Measurements from ENCODE around the gene ACOX3. TPM values are rescaled to one million over a fixed set of nuclear protein-coding genes. Genes with fewer than 3 reads are reported as not detected.

Gene ACOX3
- total and polyA plus RNA-seq, 9 of the 15 experiments (the other 6 are each of a cell fraction or from before 2014, with no cell fraction given): 0.68 to 7.3 (median 3.7) TPM

DNA sequence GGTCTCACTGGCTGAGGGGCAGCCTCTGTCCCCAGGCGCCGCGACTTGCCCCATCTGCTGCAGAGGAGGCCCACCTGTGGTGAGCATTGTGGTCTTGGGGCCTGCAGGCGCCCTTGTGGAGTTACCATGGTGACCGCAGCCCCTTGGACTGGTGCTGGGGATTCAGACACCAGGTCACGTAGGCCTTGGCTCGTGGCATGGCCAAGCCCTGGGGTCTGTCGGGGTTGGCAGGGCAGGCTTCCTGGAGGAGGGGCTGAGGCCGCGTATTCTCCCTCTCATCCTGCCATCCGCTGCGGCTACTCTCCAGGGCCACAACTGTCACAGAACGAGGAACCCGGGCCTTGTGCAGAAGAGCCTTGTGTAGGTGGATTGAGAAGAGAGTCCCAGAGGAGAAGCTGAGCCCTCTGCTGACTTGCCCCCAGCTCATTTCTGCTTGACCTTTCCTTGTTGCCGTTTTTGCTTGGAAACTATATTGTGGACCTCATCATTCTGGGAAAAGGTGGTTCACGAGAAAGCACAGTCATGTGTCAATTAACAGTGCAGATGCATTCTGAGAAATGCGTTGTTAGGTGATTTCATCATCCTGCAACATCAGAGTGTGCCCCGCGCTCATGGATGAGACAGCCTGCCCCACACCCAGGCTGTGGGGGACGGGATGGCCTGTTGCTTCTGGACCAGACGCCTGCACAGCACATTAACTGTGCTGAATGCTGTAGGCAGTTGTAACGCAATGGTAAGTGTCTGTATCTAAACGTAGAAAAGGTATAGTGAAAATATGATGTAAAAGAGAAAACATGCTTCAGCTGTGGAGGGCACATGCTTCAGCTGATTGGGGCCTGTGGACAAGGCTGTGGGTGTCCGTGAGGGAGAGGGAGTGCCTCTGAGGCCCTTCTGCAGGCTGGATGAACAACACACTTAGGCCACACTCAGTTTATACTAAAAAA, 38.5 kb upstream of the ACOX3 start (continued):
- TF ChIP-seq, protein P1, sequence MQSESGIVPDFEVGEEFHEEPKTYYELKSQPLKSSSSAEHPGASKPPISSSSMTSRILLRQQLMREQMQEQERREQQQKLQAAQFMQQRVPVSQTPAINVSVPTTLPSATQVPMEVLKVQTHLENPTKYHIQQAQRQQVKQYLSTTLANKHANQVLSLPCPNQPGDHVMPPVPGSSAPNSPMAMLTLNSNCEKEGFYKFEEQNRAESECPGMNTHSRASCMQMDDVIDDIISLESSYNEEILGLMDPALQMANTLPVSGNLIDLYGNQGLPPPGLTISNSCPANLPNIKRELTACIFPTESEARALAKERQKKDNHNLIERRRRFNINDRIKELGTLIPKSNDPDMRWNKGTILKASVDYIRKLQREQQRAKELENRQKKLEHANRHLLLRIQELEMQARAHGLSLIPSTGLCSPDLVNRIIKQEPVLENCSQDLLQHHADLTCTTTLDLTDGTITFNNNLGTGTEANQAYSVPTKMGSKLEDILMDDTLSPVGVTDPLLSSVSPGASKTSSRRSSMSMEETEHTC (IDR thresholded peaks at IDR 0.05): peak; percentile 65; the same call in 1 of the 2 replicates
- TF ChIP-seq DIDO1 (tag; IDR thresholded peaks at IDR 0.05; ENCODE audit: low read depth) (no peak), HSF4 (CRISPR knock-in tag; IDR thresholded peaks at IDR 0.05; ENCODE audit: borderline replicate concordance) (peak; percentile 82; the same call in 1 of the 2 replicates), ZNF507 (tag; conservative IDR thresholded peaks at IDR 0.05) (no peak), KLF13 (tag; IDR thresholded peaks at IDR 0.05; ENCODE audit: borderline replicate concordance, low read depth) (peak; percentile 39; the same call in 1 of the 2 replicates), PHB (CRISPR knock-in tag; IDR thresholded peaks at IDR 0.05) (no peak), MECOM (CRISPR knock-in tag; IDR thresholded peaks at IDR 0.05) (peak; percentile 89), RFX7 (CRISPR knock-in tag; IDR thresholded peaks at IDR 0.05) (no peak), MCM2 (IDR thresholded peaks at IDR 0.05; ENCODE audit: low read depth) (no peak), MCM7 (IDR thresholded peaks at IDR 0.05) (no peak), SREBF1 (IDR thresholded peaks at IDR 0.05; ENCODE audit: borderline replicate concordance, low read depth, low read length) (no peak), OTX1 (CRISPR knock-in tag; IDR thresholded peaks at IDR 0.05) (no peak), THRAP3 (IDR thresholded peaks at IDR 0.05; ENCODE audit: borderline replicate concordance) (no peak), CHD4 (IDR thresholded peaks at IDR 0.05; ENCODE audit: insufficient read depth, insufficient replicate concordance, low read depth, low read length, poor library complexity, severe bottlenecking) (no peak), KDM2B (CRISPR knock-in tag; IDR thresholded peaks at IDR 0.05) (no peak), BDP1 (IDR thresholded peaks at IDR 0.05; ENCODE audit: insufficient read depth, insufficient read length) (no peak)
- TF ChIP-seq, protein P2, sequence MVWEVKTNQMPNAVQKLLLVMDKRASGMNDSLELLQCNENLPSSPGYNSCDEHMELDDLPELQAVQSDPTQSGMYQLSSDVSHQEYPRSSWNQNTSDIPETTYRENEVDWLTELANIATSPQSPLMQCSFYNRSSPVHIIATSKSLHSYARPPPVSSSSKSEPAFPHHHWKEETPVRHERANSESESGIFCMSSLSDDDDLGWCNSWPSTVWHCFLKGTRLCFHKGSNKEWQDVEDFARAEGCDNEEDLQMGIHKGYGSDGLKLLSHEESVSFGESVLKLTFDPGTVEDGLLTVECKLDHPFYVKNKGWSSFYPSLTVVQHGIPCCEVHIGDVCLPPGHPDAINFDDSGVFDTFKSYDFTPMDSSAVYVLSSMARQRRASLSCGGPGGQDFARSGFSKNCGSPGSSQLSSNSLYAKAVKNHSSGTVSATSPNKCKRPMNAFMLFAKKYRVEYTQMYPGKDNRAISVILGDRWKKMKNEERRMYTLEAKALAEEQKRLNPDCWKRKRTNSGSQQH (CRISPR knock-in tag; IDR thresholded peaks at IDR 0.05): no peak
- TF ChIP-seq, protein P3, sequence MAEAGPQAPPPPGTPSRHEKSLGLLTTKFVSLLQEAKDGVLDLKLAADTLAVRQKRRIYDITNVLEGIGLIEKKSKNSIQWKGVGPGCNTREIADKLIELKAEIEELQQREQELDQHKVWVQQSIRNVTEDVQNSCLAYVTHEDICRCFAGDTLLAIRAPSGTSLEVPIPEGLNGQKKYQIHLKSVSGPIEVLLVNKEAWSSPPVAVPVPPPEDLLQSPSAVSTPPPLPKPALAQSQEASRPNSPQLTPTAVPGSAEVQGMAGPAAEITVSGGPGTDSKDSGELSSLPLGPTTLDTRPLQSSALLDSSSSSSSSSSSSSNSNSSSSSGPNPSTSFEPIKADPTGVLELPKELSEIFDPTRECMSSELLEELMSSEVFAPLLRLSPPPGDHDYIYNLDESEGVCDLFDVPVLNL (CRISPR knock-in tag; IDR thresholded peaks at IDR 0.05; ENCODE audit: low read depth): no peak
- TF ChIP-seq, protein P4, sequence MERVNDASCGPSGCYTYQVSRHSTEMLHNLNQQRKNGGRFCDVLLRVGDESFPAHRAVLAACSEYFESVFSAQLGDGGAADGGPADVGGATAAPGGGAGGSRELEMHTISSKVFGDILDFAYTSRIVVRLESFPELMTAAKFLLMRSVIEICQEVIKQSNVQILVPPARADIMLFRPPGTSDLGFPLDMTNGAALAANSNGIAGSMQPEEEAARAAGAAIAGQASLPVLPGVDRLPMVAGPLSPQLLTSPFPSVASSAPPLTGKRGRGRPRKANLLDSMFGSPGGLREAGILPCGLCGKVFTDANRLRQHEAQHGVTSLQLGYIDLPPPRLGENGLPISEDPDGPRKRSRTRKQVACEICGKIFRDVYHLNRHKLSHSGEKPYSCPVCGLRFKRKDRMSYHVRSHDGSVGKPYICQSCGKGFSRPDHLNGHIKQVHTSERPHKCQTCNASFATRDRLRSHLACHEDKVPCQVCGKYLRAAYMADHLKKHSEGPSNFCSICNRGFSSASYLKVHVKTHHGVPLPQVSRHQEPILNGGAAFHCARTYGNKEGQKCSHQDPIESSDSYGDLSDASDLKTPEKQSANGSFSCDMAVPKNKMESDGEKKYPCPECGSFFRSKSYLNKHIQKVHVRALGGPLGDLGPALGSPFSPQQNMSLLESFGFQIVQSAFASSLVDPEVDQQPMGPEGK (CRISPR knock-in tag; IDR thresholded peaks at IDR 0.05; ENCODE audit: borderline replicate concordance): no peak
- TF ChIP-seq, protein P5, sequence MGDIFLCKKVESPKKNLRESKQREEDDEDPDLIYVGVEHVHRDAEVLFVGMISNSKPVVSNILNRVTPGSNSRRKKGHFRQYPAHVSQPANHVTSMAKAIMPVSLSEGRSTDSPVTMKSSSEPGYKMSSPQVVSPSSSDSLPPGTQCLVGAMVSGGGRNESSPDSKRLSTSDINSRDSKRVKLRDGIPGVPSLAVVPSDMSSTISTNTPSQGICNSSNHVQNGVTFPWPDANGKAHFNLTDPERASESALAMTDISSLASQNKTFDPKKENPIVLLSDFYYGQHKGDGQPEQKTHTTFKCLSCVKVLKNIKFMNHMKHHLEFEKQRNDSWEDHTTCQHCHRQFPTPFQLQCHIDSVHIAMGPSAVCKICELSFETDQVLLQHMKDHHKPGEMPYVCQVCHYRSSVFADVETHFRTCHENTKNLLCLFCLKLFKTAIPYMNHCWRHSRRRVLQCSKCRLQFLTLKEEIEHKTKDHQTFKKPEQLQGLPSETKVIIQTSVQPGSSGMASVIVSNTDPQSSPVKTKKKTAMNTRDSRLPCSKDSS (IDR thresholded peaks at IDR 0.05; ENCODE audit: low read depth, partially characterized antibody): no peak

Data from K562 (cell line).